K562 (cell line): ENCODE results near the gene CFAP126. TPM values are rescaled to one million over a fixed set of nuclear protein-coding genes. Genes with fewer than 3 reads are reported as not detected.
A peak's percentile ranks its signal among the peaks of the same experiment; 100 is the strongest.

Source experiments
- ARHGAP35 ChIP-seq: fragments of 450-650 bp; IDR thresholded peaks from 2 replicates; pipeline ENCODE4 v1.6.1; 2018; ENCODE audit not compliant: partially characterized antibody
- GTF2A2 ChIP-seq: IDR thresholded peaks from 2 replicates; pipeline ENCODE4 v1.6.1; 2016; ENCODE audit warnings: mild to moderate bottlenecking, missing genetic modification characterization, missing compliant biosample characterization
- HDAC2 ChIP-seq: fragments of 450-650 bp; IDR thresholded peaks from 2 replicates; pipeline ENCODE4 v1.6.1; 2016; ENCODE audit warnings: mild to moderate bottlenecking
- KLF13 ChIP-seq: fragments of 450-650 bp; IDR thresholded peaks from 2 replicates; pipeline ENCODE4 v1.6.1; 2016; ENCODE audit warnings: missing genetic modification characterization, low read depth, mild to moderate bottlenecking, missing compliant biosample characterization, moderate library complexity, borderline replicate concordance
- MYC ChIP-seq, 2 experiments: fragments of 250-450 bp in 1 of 2; sonication (Bioruptor Pico) in 1 of 2; IDR thresholded peaks; 2 replicates each; pipeline versions ENCODE4 v1.5.1 to v1.6.1; 2012 to 2021; ENCODE audit warnings: low read depth in 2 of 2, borderline replicate concordance in 1 of 2, improper control_type of control experiment in 1 of 2, low read length in 1 of 2, mild to moderate bottlenecking in 1 of 2, moderate library complexity in 1 of 2
- NFRKB ChIP-seq: fragments of 450-650 bp; IDR thresholded peaks from 2 replicates; pipeline ENCODE4 v1.6.1; 2016; ENCODE audit warnings: low read depth
- SIN3A ChIP-seq, 2 experiments: fragments of 150-350 bp in 1 of 2; IDR thresholded peaks; 2 replicates each; pipeline ENCODE4 v1.6.1; 2011 to 2016; ENCODE audit warnings: borderline replicate concordance in 2 of 2, low read depth in 2 of 2, low read length in 2 of 2, mild to moderate bottlenecking in 2 of 2, moderate library complexity in 2 of 2; ENCODE audit not compliant: control insufficient read depth in 1 of 2
- SMARCA5 ChIP-seq: fragments of 450-650 bp; IDR thresholded peaks from 2 replicates; pipeline ENCODE4 v1.6.1; 2016
- SMC3 ChIP-seq: conservative IDR thresholded peaks from 2 replicates; pipeline ENCODE4 v1.6.1; 2011; ENCODE audit warnings: low read depth, low read length, improper control_type of control experiment; ENCODE audit not compliant: insufficient read depth
- TRIM24 ChIP-seq, 2 experiments: fragments of 450-650 bp; IDR thresholded peaks; 2 replicates each; pipeline ENCODE4 v1.6.1; 2016
- ZNF347 ChIP-seq: fragments of 450-650 bp; formaldehyde crosslinking; IDR thresholded peaks from 2 replicates; pipeline ENCODE4 v1.4.0; 2020; ENCODE audit warnings: low read depth, mild to moderate bottlenecking, moderate library complexity
- ZNF584 ChIP-seq: fragments of 200-800 bp; sonication (Bioruptor generic); IDR thresholded peaks from 2 replicates; pipeline ENCODE4 v1.6.1; 2016; ENCODE audit warnings: low read depth, mild to moderate bottlenecking, missing genetic modification characterization, missing compliant biosample characterization
- polyA plus RNA-seq, 8 experiments: library from polyadenylated mRNA; depleted of rRNA in 4 of 8; stranded (reverse) in 5 of 8; unstranded in 3 of 8; fragments of >200 nt; fragmentation: Nextera tagmentation in 2 of 8; fragmentation: Illumina TruSeq in 1 of 8; extraction: Ambion mirVana in 2 of 8; extraction: Trizol in 1 of 8; gene quantifications; 2 replicates each; pipeline versions ENCODE4 v1.2.1 to v1.2.3, GENCODE V29; 2011 to 2014; ENCODE audit warnings: inconsistent platforms in 1 of 8, missing spikeins in 1 of 8
- total RNA-seq, 7 experiments: library from RNA; depleted of rRNA in 6 of 7; stranded (reverse); fragments of >200 nt in 6 of 7; fragmentation: Illumina TruSeq in 2 of 7; extraction: Trizol in 2 of 7; gene quantifications; 2 replicates each; pipeline versions ENCODE4 v1.2.1 to v1.2.3, GENCODE V29; 2011 to 2021; ENCODE audit warnings: low replicate concordance in 1 of 7
- TF ChIP-seq, protein P1 (sequence below): fragments of 450-650 bp; IDR thresholded peaks from 2 replicates; pipeline ENCODE4 v1.6.1; 2016; ENCODE audit warnings: borderline replicate concordance
- TF ChIP-seq, protein P2 (sequence below): fragments of 250-450 bp; sonication (Bioruptor Pico); IDR thresholded peaks from 2 replicates; pipeline ENCODE4 v1.4.0; 2020
- TF ChIP-seq, protein P3 (sequence below), 3 experiments: fragments of 200-800 bp in 1 of 3; sonication (Bioruptor generic) in 1 of 3; sonication (generic) in 1 of 3; formaldehyde crosslinking in 1 of 3; IDR thresholded peaks; 2 replicates each; pipeline versions ENCODE4 v1.6.1 to v1.8.0; 2016 to 2022; ENCODE audit warnings: mild to moderate bottlenecking in 2 of 3, missing compliant biosample characterization in 2 of 3, missing genetic modification characterization in 2 of 3, missing genetic modification reagents in 1 of 3

Gene CFAP126
- total and polyA plus RNA-seq, 9 of the 15 experiments (the other 6 are each of a cell fraction or from before 2014, with no cell fraction given) = not detected

DNA sequence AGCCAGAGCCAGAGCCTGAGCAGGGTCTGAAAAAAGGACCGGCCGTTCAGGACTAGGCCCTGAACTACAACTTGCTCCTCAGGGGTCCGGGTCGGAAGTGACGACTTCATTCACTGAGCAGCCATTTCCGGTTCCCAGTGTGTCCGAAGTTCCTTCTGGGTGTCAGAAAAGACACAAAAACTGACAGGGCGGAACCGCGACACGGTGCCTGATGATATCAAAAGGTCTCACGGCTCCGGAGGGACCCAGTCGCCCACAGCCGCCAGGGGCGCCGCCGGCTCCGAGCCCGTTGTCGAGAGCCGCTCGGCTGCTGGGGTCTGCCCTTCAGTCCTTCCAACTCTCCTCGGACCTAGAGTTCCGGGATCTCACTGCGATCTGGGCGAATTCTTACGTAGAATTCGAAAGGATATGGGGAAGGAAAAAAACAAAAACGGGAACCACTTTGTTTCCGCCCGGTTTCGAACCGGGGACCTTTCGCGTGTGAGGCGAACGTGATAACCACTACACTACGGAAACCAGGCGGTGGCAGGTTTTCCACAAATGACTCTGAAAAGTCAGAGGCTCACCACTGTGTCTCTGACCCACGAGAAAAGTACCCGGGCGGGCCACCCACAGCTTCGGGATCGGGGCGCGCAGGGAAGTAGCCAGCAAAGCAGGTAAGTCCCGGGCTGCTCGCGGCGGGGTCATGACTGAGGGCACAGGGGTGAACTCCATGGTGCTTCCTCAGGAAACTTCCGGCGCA, 31.8 kb upstream of the CFAP126 start (continued):
- TF ChIP-seq NFRKB = 0 out of 2 replicates have a peak, but pooled peaks have one; percentile 4
- TF ChIP-seq SMARCA5 = peak; percentile 69; the same call in 1 of the 2 replicates
- TF ChIP-seq KLF13 = no peak
- TF ChIP-seq, protein P1, sequence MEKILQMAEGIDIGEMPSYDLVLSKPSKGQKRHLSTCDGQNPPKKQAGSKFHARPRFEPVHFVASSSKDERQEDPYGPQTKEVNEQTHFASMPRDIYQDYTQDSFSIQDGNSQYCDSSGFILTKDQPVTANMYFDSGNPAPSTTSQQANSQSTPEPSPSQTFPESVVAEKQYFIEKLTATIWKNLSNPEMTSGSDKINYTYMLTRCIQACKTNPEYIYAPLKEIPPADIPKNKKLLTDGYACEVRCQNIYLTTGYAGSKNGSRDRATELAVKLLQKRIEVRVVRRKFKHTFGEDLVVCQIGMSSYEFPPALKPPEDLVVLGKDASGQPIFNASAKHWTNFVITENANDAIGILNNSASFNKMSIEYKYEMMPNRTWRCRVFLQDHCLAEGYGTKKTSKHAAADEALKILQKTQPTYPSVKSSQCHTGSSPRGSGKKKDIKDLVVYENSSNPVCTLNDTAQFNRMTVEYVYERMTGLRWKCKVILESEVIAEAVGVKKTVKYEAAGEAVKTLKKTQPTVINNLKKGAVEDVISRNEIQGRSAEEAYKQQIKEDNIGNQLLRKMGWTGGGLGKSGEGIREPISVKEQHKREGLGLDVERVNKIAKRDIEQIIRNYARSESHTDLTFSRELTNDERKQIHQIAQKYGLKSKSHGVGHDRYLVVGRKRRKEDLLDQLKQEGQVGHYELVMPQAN = peak; percentile 11; the same call in 1 of the 2 replicates
- TF ChIP-seq, protein P2, sequence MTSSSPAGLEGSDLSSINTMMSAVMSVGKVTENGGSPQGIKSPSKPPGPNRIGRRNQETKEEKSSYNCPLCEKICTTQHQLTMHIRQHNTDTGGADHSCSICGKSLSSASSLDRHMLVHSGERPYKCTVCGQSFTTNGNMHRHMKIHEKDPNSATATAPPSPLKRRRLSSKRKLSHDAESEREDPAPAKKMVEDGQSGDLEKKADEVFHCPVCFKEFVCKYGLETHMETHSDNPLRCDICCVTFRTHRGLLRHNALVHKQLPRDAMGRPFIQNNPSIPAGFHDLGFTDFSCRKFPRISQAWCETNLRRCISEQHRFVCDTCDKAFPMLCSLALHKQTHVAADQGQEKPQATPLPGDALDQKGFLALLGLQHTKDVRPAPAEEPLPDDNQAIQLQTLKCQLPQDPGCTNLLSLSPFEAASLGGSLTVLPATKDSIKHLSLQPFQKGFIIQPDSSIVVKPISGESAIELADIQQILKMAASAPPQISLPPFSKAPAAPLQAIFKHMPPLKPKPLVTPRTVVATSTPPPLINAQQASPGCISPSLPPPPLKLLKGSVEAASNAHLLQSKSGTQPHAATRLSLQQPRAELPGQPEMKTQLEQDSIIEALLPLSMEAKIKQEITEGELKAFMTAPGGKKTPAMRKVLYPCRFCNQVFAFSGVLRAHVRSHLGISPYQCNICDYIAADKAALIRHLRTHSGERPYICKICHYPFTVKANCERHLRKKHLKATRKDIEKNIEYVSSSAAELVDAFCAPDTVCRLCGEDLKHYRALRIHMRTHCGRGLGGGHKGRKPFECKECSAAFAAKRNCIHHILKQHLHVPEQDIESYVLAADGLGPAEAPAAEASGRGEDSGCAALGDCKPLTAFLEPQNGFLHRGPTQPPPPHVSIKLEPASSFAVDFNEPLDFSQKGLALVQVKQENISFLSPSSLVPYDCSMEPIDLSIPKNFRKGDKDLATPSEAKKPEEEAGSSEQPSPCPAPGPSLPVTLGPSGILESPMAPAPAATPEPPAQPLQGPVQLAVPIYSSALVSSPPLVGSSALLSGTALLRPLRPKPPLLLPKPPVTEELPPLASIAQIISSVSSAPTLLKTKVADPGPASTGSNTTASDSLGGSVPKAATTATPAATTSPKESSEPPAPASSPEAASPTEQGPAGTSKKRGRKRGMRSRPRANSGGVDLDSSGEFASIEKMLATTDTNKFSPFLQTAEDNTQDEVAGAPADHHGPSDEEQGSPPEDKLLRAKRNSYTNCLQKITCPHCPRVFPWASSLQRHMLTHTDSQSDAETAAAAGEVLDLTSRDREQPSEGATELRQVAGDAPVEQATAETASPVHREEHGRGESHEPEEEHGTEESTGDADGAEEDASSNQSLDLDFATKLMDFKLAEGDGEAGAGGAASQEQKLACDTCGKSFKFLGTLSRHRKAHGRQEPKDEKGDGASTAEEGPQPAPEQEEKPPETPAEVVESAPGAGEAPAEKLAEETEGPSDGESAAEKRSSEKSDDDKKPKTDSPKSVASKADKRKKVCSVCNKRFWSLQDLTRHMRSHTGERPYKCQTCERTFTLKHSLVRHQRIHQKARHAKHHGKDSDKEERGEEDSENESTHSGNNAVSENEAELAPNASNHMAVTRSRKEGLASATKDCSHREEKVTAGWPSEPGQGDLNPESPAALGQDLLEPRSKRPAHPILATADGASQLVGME (CRISPR knock-in tag) = no peak
- TF ChIP-seq GTF2A2 (tag) = no peak
- peak; percentile 60 for TF ChIP-seq MYC (IDR thresholded peaks at IDR 0.05; ENCODE audit: low read depth, low read length)
- no peak for TF ChIP-seq MYC (CRISPR knock-in tag; IDR thresholded peaks at IDR 0.05; ENCODE audit: borderline replicate concordance, low read depth)
- no peak; the same call in 1 of the 2 replicates for TF ChIP-seq SMC3
- no peak for TF ChIP-seq ZNF347 (CRISPR knock-in tag)
- TF ChIP-seq HDAC2 = 0 out of 2 replicates have a peak, but pooled peaks have one; percentile 52
- TF ChIP-seq, protein P3, sequence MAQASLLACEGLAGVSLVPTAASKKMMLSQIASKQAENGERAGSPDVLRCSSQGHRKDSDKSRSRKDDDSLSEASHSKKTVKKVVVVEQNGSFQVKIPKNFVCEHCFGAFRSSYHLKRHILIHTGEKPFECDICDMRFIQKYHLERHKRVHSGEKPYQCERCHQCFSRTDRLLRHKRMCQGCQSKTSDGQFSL (CRISPR knock-in tag; IDR thresholded peaks at IDR 0.05) = peak; percentile 47; the same call in 1 of the 2 replicates
- TF ChIP-seq, protein P3 (tag; IDR thresholded peaks at IDR 0.05) = no peak
- peak in 1 of 2 experiments; percentile 57; a peak in 1 of 4 replicates for TF ChIP-seq TRIM24 (IDR thresholded peaks at IDR 0.05)
- peak; percentile 59; the same call in 1 of the 2 replicates for TF ChIP-seq ZNF584 (CRISPR knock-in tag)
- TF ChIP-seq ARHGAP35 = no peak
- TF ChIP-seq SIN3A (IDR thresholded peaks at IDR 0.05; ENCODE audit: borderline replicate concordance in 2 of 2, control insufficient read depth in 1 of 2, low read depth in 2 of 2, low read length in 2 of 2) = peak in 1 of 2 experiments; percentile 89; a peak in 1 of 4 replicates
